Colon (tissue), 2 donors: ENCODE data around the gene STRIP2.
"Not testable (repeated sequence)": the region's sequence is repeated elsewhere in the genome, so short reads cannot be mapped to it uniquely, and the experiment has no call there.

Source experiments
- FAIRE-seq: peaks from 2 replicates; lab custom pipeline; 2012; peaks lifted over from hg19 to GRCh38; lab: Jason Lieb, UNC
- donor health status: control.
- donor health status: control.

Gene STRIP2

DNA sequence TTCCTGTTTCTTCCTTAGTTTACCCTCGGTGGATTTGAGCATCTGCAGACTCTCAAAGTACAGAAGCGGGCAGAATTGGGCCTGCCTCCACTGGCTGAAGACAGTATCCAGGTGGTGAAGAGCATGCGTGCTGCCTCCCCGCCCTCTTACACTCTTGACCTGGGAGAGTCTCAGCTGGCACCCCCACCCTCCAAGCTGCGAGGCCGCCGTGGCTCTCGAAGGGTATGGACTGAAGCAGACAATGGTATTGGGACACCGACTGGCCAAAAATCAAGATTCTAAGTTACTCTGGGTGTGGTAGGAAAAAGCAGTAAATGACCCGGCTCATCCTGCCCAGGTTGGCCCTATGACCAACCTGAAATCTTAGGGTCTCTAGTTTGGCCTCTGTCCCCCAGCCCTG lies 22.2 kb downstream of the STRIP2 start:
- FAIRE-seq = no peak

DNA sequence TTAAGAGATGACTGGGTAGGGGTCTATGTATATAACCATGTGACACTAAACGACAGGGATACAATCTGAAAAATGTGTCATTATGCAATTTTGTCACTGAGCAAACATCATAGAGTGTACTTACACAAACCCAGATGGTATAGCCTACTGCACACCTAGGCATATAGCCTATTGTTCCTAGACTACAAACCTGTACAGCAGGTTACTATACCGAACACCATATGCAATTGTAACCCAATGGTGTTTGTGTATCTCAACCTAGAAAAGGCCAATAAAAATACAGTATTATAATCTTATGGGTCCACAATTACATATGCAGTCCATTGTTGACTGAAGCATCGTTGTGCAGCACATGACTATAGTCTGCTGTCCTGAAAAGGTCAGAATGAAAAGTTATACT lies 22.9 kb downstream of the STRIP2 start:
- no peak for FAIRE-seq

DNA sequence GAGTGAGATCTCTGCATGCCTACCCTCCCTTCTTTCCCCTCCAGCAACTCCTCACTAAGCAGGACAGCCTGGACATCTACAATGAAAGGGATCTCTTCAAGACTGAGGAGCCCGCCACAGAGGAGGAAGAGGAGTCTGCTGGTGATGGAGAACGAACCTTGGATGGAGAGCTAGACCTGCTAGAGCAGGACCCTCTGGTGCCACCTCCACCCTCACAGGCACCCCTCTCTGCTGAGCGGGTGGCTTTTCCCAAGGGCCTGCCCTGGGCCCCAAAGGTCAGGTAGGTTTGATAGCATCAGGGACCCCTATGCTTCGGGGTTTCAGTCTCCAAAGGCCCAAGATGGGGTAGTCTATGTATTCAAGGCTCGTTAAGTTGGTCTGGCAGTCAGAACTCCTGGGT lies 23.9 kb downstream of the STRIP2 start:
- FAIRE-seq = no peak

DNA sequence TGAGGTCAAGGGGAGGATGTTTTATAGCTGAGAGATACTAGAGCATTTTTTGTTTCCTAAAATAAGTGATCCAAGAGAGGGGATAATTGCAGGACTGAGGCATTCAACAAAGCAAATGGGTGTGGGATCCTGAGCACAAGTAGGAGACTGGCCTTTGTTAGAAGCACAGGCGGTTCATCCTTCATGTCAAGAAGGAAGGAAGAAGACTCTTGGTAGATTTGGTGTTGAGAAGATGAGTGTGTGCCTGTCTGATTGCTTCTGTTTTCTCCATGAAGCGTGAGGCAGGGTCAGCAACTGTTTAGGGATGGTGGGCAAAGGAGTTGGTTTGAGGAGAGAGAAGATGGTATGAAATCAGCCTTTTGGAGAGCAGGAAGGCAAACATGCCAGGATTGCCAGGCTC lies 27.6 kb downstream of the STRIP2 start:
- FAIRE-seq = no peak

DNA sequence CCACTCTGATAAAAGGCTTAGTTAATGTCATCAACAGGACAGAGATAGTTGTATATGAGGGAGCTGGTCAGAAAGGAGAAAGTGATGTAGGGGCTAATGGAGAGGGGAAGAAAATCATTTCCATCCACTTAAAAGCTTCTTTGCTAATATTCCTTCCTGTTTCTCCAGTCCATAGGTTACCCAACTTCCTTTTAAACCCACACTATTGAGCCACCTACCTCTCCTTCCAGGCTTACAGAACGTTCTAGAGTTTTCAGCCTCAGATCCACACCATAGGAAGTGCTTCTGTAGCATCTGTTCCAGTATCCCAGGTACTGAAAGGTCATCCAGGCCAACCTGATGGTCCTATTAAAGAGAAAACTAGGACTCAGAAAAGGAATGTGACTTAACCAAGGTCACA lies 28.2 kb downstream of the STRIP2 start:
- FAIRE-seq = no peak

DNA sequence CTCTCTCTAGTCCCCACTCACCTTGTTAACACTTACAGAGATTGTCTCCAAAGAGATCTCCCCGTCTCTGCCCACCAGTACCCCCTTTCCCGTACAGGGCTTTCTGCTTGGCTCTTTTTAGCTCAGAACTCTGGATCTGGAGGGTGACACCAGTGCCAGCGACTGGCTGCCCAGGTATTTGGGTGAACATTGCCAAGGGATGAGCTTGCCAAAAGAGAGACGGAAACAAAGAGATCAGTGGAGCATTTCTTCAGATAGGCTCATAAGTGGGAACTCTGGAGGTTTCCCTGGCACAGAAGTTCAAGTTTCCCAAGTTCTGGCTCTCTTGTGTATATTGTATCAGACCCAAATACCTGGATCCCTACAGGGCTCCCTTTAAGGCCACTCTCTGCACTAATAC lies 30.0 kb downstream of the STRIP2 start:
- FAIRE-seq = no peak

- no peak for FAIRE-seq
These were observed 30.8 kb downstream of the STRIP2 start for GRCh38 chr7:129465080-129465479.

GRCh38 chr7:129466796-129467195 lies 32.6 kb downstream of the STRIP2 start:
- FAIRE-seq = no peak

GRCh38 chr7:129468087-129468486 lies 33.9 kb downstream of the STRIP2 start:
- FAIRE-seq = no peak

DNA sequence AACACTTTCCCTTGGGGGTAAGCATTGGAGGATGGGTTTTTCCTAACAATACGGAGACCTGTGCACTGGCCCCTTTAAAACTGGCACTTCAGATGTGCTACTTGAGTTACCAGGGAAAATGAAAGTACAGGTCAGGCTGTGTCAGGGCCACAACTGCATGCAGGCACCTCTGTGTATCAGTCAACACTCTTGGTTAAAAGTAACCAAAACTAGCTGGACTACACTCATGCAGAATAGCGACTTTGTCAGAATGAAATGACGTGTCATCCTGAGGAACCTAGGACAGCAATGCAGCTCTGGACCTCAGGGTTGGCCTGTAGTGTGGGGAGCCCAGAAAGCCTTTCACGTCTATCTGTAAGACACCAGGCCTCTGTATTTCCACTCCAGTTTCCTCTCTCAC lies 34.3 kb downstream of the STRIP2 start:
- FAIRE-seq = no peak

DNA sequence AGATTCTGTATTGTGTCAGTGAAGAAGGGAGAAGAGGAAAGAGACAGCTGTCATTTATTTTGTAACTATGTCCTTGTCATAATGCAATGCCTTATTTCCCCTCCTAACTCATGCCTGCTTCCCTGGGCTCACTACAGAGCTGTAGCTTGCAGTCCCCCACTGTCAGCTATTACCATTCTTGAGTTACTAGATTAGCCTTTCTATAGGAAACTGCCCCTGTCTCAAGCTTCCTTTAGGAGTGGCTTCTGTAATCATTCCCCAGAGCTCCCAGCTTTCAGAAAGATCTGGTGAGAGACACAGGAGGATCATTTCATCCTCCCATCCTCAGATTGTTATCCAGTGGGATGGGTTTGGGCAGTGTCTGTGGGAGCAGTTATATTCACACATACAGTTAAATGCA lies 35.7 kb downstream of the STRIP2 start:
- FAIRE-seq = no peak

DNA sequence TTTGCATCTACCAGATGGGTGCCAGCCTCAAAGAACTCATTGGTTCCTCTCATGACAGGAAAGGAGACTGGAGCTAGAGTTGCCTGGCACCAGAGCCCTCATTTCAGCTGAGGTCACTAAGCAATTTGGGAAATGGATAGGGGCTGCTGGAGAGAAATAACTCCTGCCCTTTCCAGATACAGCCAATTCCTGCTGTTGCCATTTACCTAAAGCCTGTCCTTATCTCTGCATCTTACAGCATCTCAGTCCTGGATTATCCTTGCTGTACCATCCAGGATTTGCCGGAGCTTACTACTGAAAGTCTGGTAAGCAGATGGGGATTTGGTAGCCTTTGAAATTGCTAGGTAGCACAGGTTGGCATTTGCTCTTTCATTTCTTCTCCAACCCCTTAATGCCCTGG lies 36.2 kb downstream of the STRIP2 start:
- no peak for FAIRE-seq

DNA sequence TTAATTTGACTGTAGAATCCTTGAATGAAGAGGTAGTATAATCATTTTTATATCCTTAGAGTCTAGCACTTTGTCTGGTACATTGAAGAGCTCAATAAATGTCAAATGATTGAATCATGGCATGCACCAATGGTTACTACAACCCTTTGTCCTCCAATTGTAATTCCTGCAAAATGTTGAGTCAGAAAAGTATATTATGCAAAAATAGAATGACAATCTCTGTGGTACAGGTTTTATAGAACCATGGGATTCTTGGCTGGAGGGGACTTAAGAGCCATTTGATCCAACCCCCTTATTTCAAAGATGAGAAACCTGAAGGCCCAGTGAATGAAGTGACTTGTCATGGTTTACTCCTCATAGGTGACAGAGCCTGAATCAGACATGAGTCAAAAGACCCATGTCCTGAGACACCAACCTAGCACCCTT lies 37.2 kb downstream of the STRIP2 start:
- FAIRE-seq = no peak

GRCh38 chr7:129475931-129476330 lies 41.7 kb downstream of the STRIP2 start:
- FAIRE-seq = not testable (repeated sequence)

DNA sequence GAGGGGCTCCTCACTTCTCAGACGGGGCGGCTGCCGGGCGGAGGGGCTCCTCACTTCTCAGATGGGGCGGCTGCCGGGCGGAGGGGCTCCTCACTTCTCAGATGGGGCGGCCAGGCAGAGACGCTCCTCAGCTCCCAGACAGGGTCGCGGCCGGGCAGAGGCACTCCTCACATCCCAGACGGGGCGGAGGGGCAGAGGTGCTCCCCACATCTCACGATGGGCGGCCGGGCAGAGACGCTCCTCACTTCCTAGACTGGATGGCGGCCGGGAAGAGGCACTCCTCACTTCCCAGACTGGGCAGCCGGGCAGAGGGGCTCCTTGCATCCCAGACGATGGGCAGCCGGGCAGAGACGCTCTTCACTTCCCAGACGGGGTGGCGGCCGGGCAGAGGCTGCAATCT lies 42.2 kb downstream of the STRIP2 start:
- FAIRE-seq = not testable (repeated sequence)

DNA sequence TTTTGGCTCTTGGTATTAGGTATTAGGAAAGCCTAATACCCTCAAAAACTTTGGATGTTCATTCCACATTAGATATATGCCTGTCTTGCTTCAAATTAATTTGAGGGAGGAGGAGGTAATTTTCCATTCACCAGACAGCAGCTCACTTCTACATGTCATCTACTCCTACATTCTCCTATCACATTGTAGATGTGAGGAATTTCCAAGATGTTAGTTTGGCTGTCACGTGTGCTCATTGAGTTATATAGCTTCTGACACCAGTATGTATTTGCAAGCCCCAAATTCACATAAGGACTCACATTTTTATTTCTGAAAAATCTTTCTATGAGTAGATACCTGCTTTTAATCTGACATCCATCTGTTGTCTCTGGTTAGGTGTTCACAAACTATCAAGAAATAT lies 45.6 kb downstream of the STRIP2 start:
- FAIRE-seq = no peak

DNA sequence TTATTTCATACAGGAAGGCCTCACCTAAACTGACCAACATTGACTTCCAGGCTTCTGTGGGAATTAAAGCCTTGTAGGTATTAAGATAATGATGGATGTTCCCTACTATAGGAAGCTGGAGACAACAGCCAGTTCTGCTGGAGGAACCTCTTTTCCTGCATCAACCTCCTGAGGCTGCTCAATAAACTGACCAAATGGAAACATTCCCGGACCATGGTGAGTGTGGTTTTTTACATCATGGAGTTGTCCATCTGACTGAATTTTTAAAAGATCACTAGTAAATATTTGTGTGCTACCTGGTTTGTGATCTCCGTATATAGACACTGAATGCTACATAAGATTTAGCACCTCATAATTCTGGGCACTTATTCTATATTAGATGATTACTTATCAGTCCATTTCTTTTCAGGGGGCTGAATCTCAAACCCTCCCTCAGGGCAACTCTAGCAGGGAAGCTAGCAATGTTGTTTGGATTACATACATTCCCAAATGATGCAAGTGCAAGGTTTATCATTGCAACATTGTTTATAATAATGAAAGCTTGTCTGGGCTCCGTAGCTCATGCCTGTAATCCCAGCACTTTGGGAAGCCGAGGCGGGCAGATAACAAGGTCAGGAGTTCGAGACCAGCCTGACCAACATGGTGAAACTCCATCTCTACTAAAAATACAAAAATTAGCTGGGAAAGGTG lies 46.6 kb downstream of the STRIP2 start:
- no peak for FAIRE-seq

DNA sequence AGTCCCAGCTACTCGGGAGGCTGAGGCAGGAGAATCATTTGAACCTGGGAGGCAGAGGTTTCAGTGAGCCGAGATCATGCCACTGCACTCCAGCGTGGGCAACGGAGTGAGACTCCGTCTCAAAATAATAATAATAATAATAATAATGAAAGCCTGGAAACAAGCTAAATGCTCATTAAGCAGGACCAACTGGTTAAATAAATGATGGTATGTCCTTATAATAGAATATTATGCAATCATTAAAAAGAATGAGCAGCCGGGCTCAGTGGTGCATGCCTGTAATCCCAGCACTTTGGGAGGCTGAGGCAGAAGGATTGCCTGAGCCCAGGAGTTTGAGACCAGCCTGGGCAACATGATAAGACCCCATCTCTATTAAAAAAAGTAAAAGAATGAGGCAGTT lies 47.1 kb downstream of the STRIP2 start:
- not testable (repeated sequence) for FAIRE-seq

DNA sequence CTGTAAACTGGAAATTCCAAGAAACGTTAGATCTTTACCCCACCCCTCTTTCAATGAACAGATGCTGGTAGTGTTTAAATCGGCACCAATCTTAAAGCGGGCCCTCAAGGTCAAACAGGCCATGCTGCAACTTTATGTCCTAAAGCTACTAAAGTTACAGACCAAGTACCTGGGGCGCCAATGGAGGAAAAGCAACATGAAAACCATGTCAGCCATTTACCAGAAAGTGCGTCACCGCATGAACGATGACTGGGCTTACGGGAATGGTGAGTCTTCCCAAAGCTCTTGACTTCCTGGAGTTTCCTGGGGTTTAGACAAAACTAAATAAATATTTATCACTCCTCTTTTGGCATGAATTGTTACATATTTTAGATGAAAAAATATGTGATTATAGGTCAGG lies 48.5 kb downstream of the STRIP2 start:
- no peak for FAIRE-seq

GRCh38 chr7:129489491-129489890 lies 55.3 kb downstream of the STRIP2 start:
- no peak for FAIRE-seq

DNA sequence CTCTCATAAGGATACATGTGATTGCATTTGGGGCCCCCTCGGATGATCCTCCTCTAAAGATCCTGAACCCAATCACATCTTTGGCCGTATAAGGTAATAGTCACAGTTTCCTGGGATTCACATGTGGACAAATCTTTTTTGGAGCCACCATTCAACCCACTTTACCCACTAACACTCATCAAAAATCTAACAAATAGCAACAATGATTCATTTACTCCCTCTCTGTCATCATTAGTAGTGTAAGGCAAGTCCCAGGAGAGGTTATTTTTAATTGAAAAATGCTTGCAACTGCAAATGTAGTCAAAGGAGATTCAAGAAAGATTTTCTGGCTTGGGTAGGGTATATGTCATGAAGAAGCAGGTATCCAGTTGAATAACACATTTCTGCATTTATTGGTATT lies 58.2 kb downstream of the STRIP2 start:
- no peak for FAIRE-seq

GRCh38 chr7:129493555-129493954 lies 59.3 kb downstream of the STRIP2 start:
- no peak for FAIRE-seq

DNA sequence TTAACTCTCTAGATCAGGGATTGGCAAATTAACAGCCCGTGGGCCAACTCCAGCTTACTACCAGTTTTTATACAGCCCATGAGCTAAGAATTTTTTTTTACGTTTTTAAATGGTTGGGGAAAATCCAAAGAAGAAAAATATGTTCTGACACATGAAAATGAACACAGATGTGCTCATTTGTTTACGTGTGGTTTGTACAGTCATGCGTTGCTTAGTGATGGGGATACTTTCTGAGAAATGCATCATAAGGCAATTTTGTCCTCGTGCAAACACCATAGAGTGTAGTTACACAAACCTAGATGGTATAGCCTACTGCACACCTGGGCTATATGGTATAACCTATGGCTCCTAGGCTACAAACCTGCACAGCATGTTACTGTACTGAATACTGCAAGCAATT lies 59.8 kb downstream of the STRIP2 start:
- FAIRE-seq = no peak

DNA sequence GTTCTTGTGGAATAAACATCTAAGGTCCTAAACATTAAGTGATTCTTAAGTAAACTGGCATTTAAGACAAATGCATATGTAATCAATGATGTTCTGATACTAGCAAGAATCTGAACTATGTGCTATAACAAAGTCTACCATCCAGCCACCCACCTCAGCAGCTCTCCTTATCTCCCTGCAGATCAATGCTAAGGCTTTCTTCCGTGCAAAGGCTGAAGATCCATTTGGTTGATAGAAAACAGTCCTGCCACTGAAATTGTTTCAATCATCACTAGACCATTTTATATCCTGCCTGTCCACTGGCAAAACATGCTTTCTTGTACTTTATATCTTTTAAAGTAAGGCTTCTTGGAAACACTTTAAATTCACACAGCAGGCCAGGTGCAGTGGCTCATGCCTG lies 61.8 kb downstream of the STRIP2 start:
- no peak for FAIRE-seq

- FAIRE-seq = no peak
These were observed 62.4 kb downstream of the STRIP2 start for GRCh38 chr7:129496653-129497052.
